Measurements from ENCODE around the gene TEX26. TPM values are rescaled to one million over a fixed set of nuclear protein-coding genes. Genes with fewer than 3 reads are reported as not detected.
A peak's percentile ranks its signal among the peaks of the same experiment; 100 is the strongest.

The TEX26 gene
- polyA plus RNA-seq (ENCODE audit: insufficient read length), result not detected

DNA sequence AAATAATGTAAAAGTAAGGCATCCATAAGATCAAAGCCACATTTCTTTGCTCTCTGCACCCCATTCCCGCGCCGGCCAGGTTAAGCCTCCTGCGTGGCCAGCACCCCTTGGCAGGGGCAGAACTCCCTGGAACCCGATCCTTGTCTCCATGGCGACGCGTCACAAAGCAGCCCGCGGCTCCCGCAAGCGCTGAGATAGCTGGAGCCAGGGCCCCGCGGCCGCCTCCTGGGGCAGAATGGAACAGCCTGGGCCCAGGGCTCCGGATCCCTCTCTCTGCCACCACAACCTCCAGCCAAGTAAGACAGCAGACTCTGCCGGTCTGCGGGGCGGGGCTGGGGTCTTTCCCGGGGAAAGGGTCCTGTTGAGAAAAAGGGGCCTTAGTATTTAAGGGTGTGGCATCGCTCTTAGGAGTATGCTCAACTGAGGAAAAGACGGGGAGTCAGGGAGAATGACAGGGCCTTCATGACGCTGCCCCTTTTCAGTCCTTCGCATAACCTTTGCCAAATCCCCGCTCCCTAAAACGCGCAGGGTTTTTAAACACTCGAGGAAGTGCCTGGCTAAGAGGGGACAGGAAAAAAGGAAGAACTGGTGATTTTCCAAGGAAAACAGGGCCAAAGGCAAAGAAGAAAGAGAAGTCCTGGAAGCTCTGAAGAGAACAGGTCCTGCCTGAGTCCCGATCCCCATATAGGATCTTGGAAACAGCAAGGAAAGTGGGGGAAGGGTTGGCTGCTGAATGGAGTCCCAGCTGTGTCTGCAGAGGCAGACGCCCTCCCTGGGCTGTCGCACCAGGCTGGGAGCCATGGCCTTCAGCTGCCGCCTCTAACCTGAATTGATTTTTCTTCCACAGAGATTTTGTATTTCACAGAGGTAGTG, at the start of gene TEX26:
Gene TEX26 (plus strand): TSS at position 176 of the 873 bp plus-strand sequence. CDS start 60 bp downstream, at position 236.
- peak; percentile 22 for DNase-seq (ENCODE audit: low read depth)

DNA sequence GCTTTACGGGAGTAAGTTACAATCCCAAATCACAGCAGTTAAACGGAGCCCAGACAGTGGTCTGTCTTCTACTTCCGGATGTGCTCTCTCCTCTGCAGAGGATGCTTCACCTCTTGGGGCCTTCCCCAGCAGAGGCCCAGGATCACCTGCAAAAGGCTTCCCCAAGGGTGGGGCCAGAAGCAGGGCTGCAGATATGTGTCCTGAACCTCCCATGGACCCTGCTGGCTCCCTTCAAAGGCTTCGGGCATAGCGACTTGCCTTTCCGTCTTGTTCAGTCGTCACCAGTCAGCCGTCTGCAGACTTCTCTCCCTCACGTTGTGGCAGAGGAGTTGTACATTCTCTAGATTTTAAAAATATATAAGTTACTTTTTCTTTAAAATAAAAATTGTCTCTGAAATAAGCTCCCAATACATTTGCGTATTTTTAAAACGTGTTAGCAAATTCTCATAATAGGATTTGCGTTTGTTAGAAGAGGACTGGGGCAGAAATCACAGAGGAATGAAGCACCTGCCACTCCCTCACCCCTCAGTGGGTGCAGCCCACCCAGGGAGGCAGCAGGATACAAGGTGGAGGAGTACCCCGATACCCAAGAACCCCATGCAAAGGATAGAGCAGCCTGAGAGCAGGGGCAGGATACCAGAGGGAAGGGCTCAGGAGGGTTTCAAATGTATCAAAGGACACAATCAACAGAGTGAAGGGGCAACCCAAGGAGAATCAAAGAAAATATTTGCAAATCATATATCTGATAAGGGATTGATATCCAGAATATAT, 49.3 kb upstream of the TEX26 start:
- DNase-seq (ENCODE audit: low read depth), result no peak

DNA sequence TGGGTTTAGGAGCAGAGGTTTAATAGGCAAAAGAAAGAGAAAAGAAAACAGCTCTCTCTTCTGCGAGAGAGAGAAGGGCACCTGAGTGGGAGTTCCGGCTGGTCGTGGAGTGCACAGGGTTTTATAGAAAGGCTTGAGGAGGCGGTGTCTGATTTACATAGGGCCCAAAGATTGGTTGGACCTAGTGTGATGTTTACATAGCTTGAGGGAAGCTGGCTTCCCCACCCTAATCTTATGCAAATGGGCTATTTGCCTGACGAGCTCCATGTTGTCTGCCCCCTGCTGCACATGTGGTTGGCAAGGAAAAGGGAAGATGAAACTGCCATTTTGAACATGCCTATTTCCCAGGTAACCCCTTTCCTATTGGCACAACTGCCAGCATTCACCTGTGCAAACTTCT, 47.9 kb upstream of the TEX26 start:
- DNase-seq (ENCODE audit: low read depth), result no peak

DNA sequence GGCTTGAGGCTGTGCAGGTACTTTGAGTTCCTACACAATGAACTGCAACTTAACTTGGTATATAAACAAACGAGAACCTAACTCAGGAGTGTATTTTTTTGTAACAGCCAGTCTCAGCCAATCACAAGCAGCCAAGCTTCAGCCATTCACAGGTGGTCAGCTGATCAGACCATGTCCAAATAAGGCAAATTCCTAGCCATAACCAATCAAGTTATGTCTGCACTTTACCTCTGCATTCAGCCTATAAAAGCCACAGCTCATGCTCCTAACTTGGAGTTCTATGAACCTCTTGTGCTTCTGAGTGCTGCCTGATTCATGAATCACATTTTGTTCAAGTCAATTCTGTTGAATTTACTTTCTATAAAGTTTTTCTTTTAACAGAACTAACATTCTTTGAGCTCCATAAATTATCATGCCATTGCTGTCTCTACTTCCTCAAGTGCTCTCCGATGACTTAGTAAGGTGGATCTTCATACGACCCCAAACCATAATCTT, 43.2 kb upstream of the TEX26 start:
- no peak for DNase-seq (ENCODE audit: low read depth)

DNA sequence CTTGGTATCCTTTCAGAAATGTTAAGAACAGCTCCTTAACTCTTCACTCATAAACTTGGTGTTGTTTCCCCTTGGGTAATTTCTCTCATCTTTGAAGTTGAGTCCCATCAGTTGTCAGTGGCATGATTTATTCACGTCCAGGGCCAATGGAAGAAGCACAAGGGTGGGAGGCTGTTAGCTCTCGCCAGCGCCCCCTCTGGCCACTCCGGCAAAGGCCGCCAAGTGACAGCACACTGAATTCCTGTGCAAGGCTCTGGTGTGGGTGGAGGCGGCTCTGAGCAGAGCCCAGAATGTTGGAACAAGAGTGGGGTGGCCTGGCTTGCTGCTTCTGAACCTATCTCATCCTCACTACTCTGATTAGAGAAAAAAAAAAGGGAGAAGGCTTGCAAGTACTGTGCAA, 39.5 kb upstream of the TEX26 start:
- no peak for DNase-seq (ENCODE audit: low read depth)

DNA sequence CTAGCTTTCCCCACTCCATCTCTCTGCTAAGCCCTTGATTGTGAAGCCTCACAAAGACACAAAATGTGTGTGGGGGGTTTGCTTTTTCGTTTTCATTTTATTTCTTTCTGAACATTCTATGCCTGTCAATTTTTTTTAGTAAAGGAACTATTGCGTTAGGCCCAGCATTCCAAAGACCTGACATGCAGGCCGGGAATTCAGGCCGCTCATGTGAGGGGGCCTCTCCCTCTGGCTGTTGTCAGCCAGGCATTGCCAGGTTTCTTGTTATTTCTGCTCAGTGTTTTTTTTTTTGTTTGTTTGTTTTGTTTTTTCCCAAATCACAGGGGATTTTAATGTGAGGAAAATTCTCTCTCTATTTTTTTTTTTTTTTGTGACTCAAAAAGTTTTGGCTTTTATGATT, 36.7 kb upstream of the TEX26 start:
- no peak for DNase-seq (ENCODE audit: low read depth)

DNA sequence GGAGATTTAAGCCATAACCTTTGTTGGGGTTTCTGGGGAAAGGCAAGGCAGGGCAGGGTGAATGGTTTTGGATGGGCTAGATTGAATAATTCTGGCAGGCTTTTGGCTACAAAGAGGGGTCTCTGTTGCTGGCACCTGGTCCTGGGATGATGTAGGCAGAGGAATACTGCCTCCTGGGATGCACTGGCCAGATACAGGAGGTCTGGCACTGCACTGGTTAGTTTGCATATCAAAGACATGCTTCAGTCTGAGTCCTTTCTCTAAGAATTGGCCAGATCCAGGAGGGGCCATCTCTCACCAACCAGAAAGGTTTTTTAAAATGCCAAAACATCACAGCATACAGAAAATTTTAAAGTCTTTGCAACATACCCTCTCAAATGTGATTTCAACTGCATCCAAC, 34.4 kb upstream of the TEX26 start:
- DNase-seq (ENCODE audit: low read depth), result no peak

DNA sequence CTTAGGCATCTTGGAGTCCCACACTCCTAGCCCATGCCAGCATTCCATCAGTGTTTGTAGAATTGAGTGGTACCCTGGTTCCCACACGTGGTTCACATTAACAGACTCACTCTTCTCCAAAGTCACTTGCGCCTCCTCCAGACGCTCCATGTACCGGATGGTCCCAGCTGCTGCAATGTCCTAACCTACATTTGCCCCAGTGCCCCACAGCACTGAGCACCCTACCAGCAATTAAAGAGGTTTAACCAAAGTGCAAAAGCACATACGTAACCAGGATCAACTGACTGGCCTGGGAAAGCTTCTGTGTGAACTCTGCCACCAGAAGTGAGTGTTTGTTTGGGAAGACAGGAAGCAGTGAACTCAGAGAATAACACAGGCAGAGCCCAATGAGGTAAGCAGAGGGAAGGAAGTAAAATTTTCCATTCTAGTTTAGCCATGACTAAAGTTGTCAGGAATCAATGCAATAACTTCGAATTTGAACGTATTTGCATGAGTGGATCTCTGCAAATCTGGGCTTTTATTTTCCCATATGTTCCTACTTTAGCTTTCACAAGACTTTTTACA, 33.7 kb upstream of the TEX26 start:
- peak; percentile 56 for DNase-seq (ENCODE audit: low read depth)

DNA sequence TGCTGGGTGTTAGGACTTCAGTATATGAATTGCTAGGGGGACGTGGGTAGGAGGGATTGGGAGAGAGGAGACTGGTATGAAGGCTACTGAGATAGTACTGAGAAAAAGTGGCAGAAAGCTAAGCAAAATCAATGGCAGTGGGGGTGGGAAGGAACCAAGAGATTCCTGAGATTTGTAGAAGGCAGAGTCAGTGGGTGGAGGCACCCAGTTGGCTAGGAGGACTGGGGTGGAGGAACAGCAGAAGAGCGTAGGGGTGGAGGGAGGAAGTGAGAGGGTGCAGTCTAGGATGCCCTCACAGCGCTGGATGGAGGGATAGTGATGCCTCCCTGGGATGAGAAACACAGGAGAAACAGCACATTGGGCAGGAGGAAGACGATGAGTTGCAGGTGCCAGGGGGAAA, 32.0 kb upstream of the TEX26 start:
- DNase-seq (ENCODE audit: low read depth), result no peak

DNA sequence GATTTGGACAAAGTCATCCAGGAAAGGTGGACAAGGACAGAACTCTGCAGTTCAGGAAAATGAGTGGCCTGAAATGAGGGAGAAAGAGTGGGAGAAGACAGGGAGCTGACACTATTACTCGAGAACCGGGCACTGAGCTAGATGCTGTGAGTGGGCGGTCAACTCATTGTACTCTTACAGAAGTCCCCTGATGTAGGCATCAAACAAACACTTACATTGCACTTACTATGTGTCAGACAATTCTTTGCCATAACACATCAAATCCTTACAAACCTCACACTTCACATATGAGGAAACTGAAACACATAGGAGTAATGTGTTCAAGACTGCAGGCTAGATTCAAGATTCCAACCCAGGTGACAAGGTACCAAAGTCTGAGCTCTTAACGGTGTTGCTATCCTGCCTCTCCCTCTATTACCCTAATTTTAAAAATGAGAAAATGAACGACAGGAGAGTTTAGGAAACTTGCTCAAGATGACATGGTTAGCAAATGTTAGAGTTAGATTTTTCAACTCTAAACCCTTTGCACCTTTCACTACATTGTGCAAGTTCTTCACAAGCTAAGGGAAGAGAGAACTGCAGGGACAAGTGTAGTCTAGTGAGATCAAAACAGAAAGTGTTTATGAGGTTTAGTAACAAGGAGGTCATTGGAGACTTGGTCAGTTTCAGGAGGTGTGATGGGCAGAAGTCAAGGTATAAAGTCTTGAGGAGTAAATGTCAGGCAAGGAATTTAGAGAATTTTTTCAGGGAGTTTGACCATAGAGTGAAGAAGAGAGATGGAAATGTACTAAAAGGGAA, 31.3 kb upstream of the TEX26 start:
- DNase-seq (ENCODE audit: low read depth), result no peak

DNA sequence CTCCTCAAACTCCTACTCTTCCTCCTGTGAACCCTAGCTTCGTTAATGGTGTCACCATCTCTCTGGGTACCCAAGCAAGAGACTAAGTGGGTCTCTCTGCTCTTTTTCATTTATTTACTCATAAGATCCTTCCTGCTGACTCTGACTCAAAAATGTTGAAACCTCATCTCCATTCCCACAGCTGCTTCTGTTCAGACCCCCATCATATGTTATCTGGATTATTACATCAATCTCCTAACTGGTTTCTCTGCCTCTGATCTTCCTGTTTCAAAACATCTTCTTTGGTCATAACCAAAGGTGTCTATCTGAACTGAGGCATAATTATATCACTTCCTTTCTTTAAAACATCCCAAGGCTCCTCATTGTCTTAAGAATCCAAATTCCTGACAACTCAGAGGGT, 28.4 kb upstream of the TEX26 start:
- DNase-seq (ENCODE audit: low read depth), result no peak

DNA sequence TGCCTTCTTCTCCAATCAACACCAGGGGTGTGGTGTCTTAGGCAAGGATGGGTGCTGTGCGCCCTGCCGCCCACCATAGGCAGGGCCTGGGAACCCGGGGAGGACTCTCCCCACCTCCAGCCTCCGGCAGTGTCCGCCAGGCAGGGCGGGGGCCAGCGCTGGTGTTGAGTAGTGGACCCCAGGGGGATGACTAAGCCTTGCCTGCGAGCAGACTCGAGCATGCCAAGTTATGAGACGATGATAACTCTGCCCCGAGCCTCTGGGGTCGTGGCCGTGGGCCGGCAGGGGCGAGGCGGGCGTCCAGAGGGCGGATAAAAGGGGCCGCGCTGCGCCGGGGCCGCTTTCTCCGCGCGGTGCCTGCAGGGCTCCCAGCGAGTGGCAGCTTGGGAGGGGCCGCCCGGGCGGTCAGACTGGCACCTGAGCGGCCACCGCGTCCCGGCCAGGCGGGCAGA, 26.5 kb upstream of the TEX26 start, which contains the start of gene MEDAG:
Gene MEDAG (plus strand): TSS at position 340 of the 452 bp plus-strand sequence. CDS start 245 bp downstream, outside the sequence.
- DNase-seq (ENCODE audit: low read depth), result no peak

DNA sequence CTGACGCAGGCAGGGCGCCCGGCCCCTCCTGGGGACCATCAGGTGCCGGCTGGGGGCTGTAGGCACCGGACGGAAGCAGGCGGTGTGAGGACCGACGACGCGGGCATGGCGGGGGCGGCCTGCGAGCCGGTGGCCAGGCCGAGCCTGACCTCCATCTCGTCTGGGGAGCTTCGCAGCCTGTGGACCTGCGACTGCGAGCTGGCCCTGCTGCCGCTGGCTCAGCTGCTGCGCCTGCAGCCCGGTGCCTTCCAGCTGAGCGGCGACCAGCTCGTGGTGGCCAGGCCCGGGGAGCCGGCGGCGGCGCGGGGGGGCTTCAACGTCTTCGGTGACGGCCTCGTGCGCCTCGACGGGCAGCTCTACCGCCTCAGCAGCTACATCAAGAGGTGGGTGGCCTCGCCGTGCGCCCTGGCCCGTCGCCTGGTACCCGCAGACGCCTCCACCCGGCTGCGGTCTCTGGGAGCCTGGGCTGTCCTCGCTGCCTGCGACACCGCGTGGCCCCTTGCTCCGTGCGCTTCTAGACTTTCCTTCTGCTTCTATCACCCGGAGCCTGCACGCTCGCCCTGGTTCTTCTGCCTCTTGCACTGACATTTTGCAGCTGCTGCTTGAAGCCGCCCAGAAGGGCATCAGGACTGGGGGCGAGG, 25.9 kb upstream of the TEX26 start:
- DNase-seq (ENCODE audit: low read depth), result no peak

DNA sequence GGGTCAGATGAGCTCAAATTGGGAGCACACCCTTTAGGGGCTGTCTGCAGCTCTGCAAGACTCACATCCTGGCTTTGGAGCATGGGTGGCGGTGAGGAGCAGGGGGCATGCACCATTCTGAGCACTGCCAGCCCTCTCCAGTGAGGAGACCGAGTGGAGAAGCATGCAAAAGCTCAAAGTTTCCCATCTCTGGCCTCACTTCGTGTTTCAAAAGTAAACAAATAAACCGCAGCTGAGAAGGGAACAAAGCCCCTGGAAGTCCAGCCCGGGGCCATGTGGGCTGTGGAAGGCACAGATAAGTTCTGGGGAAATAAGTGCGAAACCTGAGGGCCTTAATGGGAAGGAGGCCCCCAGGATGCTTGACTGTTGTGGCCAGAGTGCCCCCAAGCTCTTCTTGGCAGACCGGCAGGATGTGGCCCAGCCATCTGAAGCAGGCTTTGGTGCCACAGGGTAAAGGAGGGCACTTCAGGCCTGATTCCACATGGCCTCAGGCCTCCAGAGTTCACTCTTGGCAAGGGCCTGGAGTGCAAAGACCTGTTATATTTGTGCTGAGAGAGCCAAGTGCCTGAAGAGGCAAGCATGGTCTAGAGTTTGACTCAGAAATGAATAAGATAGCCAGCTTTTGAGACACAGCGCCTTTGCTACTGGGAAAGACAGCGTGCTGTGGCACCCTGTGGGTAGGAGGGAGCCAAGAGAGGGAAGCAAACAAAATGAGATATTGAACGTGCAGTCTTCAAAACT, 25.2 kb upstream of the TEX26 start:
- DNase-seq (ENCODE audit: low read depth), result no peak

DNA sequence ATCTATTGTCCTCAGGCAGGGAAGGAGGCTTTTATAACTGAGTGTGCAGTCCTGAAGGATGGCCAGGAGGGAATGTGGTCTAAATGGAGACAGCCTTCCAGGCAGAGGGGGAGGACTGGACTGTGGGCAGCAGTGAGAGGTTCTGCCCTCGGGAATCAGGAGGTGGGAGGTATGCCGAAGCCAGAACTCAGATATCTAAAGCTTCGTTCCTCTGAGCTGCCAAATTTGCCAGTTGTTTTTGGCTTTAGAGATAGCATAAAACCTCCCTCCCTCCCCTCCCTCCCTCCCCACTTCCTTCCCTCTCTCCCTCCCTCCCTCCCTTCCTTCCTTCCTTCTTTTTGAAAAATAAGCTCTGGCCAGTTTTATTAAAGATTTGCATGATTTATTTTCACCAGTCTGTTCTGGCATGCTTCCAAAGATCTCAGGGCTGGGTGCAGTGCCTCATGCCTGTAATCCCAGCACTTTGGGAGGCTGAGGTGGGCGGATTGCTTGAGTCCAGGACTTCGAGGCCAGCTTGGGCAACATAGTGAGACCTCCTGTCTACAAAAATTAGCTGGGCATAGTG, 24.0 kb upstream of the TEX26 start:
- DNase-seq (ENCODE audit: low read depth), result no peak

DNA sequence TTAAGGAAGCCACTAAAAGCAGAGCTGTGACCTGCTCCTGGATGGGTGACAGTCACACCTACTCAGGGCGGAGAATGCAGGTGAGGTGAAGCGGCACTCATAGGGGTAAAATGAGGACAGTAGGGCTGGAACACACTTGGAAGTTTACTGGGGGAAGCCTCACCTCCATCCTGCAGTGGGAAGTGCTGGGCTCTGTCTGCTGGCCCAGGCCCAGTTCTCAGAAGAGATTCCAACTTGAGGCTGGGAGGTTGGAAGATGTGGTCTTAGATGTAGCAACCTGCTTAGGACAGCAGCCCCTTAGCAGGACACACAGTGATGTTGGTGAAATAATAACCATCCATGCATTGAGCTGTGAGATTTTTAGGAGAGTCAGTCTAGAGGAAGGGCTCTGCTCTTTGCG, 21.8 kb upstream of the TEX26 start:
- no peak for DNase-seq (ENCODE audit: low read depth)

DNA sequence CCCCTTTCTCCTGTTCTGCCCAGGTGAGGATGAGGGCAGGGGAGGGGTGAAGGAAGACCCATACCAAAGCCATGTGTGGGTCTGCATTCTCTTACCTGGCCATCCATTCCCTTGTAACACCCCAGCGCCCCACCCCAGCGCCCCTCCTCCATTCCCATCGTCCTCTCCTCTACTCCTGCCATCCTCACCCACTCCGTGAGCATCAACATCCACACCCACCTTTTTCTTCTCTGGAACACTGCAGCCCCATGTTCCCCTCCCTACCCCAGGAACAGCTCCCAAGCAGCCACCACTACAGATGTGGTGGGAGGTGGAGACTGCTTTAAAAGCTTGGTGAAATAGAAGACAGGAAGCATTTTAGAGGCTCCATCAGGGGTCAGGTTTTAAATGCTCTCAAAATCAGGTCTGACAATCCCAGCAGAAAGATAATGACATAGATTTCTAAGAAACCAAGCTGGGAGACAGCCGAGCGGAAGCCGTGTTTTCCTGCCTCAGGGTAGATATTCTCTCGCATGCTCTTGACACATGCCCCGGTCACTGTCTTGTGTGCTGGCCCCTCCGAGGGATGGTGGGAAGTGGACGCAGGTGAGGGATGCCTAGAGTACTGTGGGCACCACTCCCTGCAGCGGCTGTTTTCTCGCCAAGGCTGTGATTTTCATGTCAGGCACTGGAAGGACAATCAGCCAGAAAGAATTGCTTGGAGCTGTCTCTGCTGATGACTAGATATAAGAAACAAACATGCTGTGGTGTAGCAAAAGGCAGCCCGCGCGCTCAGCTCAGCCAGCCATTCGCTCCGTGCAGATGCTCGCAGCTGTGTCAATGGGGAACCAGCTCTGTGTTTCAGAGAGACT, 16.5 kb upstream of the TEX26 start:
- no peak for DNase-seq (ENCODE audit: low read depth)

DNA sequence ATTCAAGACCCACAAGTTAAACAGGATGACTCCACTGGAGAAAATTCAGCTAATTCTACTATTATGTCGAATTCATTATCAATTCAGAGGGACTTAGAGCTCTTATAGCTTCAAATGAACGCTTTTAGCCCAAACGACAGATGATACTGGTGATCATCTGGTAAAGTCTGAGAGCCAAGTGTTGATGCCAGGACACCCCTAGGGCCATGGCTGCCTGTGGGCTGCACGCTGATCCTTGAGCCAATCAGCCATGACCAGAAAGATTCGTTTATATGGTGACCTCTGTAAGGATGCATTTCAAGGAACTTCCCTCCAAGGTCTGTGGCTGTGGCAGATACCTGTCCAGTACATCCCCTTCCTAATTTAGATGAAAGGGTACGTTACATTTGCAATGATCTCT, 15.5 kb upstream of the TEX26 start:
- DNase-seq (ENCODE audit: low read depth), result no peak

All from forelimb muscle (tissue), 1 donor.